SKM-1 treated with dmso at 0.1 percent for 144 hours (cell line): ENCODE measurements around the gene E2F1.

Source experiments
- DNase-seq: peaks from one replicate; lab custom pipeline; 2025; ENCODE audit not compliant: unreplicated experiment; lab: John Stamatoyannopoulos, UW

Gene E2F1

GRCh38 chr20:33673114-33673409 lies 13.1 kb downstream of the E2F1 start:
- DNase-seq: no peak

GRCh38 chr20:33672426-33673113 lies 13.6 kb downstream of the E2F1 start:
- DNase-seq: no peak

- DNase-seq: no peak
Measured at GRCh38 chr20:33671573-33672288, 14.5 kb downstream of the E2F1 start.

- no peak for DNase-seq
Measured at GRCh38 chr20:33670715-33671499, 15.3 kb downstream of the E2F1 start.

- DNase-seq: no peak
Measured at GRCh38 chr20:33669873-33670640, 16.1 kb downstream of the E2F1 start.

- DNase-seq: no peak
Measured at GRCh38 chr20:33669224-33669623, 17.0 kb downstream of the E2F1 start.

GRCh38 chr20:33668466-33669155 lies 17.6 kb downstream of the E2F1 start:
- no peak for DNase-seq

GRCh38 chr20:33667676-33668465 lies 18.3 kb downstream of the E2F1 start:
- DNase-seq: peak; percentile 78

- DNase-seq: no peak
Measured at GRCh38 chr20:33667245-33667675, 18.9 kb downstream of the E2F1 start.

- DNase-seq: peak; percentile 99
Measured at GRCh38 chr20:33666293-33667244, 19.6 kb downstream of the E2F1 start, which contains the start of gene ACTL10. Gene ACTL10, plus strand, starts transcription at chr20:33666943. Its CDS starts 555 bp downstream, at chr20:33667498.

GRCh38 chr20:33664762-33665144 lies 21.4 kb downstream of the E2F1 start:
- no peak for DNase-seq

GRCh38 chr20:33664085-33664761 lies 22.0 kb downstream of the E2F1 start:
- DNase-seq: no peak

GRCh38 chr20:33663161-33664084 lies 22.8 kb downstream of the E2F1 start:
- DNase-seq: peak; percentile 46

- no peak for DNase-seq
Measured at GRCh38 chr20:33662172-33662571, 24.0 kb downstream of the E2F1 start, which contains the start of gene C20orf144. Gene C20orf144, plus strand, starts transcription at chr20:33662327. Its CDS starts 19 bp downstream, at chr20:33662346.

- no peak for DNase-seq
Measured at GRCh38 chr20:33660685-33661058, 25.5 kb downstream of the E2F1 start.

- no peak for DNase-seq
Measured at GRCh38 chr20:33660035-33660684, 26.0 kb downstream of the E2F1 start.
